CD4-positive, alpha-beta T cell treated with Interleukin-4 for 1 hour (primary cell): ENCODE measurements around the gene PRPF4.

Source experiments
- DNase-seq, 2 donors: peaks; one replicate each; pipeline ENCODE4 v3.0.0-alpha.2; 2020 to 2022

PRPF4 gene

DNA sequence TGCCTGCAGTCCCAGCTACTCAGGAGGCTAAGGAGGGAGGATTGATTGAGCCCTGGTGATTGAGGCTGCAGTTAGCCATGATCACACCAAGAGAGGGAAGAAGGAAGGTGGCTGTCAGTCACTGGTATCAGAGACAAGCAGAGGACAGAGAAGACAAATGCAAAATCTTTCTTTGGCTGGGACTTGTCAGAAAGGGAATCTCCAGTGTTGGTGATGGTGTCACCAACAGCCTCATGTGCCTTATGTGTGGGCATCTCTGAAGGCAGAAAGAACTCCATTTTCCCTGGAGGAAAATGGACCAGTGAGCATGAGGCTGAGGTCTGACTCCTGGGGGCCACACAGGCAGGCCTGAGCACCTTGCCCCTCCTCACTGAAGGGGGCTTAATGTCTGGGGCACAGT is 39.8 kb downstream of the PRPF4 start:
- no peak for DNase-seq

DNA sequence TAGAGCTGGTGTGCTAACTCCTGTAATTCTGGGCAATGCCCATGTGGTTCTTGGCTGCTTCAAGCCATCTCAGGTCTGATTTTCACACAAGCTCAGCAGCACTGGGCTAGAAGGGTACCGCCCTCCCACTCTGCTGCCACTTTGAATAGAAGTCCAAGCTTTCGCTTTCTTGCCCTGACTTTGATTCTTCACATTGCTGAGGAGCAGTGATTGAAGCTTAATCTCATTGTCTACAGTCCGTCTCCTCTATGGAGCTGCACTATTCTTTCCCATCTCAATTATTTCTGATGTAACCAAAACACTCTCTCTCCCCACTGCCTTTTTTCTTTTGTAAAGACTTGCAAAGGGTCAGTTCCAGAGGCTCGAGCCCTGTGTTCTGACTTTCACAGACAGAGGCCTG is 40.6 kb downstream of the PRPF4 start:
- no peak for DNase-seq

DNA sequence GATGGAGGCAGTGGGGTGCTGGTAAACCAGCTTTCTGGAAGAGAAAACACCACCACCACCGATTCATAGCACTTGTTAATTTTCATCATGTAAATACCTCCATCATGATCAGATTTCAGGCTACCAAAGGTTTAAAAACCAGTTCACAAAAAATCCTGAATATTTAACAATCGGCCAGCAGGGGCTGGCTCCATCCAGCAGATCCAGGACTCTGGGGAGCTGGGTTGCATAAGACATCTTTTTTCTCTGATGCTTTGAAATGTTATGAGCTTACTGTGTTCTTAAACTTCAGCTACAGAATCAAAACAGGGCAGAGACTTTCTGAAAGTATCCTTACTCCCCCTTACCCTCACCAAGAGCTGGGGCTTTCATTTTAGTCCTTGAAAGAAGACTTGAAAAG is 42.3 kb downstream of the PRPF4 start:
- DNase-seq, result no peak

DNA sequence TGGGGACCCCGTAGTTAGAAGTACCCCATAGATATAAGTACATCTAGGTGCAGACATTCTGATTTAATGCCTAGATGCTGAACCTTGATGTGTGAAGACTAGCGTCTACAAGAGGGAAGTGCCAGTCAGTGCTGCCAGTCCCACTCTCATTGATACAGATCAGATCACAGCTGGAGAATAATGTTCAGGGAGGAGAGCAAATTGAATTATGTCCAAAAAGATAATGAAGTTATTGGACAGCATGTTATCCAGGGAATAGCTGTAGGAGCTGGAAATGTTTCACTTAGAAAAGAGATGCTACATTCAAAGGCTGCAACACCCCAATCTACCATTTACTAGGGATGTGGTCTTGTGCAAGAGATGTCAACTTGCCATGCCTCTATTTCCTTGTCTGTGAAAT is 43.6 kb downstream of the PRPF4 start:
- no peak for DNase-seq

DNA sequence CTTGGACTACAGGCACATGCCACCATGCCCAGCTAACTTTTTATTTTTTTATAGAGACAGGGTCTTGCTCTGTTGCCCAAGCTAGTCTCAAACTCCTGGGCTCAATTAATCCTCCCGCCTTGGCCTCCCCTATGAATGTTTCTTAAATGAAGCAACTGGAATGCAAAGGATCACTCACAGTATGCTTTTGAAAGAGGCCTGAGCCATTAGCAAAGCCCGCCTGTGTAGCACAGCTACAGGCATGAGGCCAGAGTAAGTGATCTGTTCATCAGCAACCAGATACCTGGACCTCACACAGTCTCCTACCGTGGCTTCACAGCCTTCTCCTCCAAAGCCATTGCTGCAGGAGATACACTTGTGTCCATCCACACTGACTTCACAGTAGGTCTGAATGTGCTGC is 44.6 kb downstream of the PRPF4 start:
- no peak for DNase-seq

DNA sequence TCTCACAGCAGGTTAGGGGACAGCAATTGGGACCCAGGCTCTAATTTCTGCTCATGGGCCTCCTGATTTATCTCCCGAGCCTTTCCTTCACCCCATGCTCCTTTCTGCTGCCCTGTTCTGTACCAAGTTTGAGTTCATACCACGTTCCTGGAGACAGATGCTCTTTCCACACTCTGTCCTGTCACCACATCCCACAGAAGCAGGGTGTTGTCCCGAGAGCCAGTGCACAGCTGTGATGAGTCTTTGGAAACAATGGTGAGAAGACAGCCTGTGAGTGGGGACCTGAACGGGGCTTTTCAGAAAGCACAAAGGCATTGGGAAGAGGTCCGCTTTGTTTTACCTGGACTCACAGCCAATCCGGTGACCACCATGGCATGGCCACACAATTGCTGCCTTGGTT is 47.2 kb downstream of the PRPF4 start:
- no peak for DNase-seq

DNA sequence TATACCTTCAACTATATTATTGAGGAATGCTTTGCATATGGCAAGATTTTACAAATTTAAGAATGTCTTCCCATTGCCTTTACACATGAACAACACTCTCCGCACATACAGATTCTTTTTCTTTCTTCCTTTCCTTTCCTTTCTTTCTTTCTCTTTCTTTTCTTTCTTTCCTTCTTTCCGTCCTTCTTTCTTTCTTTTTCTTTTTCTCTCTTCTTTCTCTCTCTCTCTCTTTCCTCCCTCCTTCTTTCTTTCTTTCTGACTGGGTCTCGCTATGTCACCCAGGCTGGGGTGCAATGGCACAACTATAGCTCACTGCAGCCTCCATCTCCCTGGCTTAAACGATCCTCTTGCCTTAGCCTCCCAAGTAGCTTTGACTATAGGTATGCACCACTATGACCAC is 50.8 kb downstream of the PRPF4 start:
- DNase-seq, result no peak

DNA sequence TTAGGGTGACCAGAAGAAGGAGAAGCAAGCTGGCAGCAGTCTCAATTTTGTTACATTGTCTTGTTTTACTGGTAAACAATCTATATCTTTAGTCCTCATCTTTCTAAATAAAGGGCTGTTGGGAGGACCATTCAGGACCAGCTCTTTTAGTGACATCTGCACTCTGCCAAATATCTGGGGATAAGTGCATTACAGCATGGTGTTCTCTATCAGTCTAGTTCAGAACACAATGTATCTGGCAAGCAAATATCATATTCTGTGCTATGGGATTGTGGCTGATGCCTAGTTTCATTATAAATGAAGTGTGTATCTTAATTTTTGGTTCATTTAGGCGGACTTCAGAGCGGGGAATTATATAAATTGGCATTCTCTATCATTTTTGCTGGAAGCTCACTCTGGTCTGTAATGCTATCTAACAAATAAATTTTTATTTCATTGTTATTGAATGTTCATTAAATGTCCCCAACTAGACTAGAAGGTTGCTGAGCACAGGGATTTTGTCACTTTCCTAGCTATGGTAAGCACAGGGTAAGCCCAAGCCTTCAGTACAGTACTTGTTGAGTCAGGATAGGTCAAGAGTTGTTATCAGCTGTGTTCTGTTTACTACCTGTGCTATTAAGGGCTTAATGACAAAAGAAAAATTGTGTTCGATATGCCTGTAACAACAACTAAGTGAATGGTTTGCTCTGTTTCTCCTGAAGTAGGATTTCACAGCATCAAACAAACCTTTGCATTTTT is 52.8 kb downstream of the PRPF4 start:
- DNase-seq, result no peak

DNA sequence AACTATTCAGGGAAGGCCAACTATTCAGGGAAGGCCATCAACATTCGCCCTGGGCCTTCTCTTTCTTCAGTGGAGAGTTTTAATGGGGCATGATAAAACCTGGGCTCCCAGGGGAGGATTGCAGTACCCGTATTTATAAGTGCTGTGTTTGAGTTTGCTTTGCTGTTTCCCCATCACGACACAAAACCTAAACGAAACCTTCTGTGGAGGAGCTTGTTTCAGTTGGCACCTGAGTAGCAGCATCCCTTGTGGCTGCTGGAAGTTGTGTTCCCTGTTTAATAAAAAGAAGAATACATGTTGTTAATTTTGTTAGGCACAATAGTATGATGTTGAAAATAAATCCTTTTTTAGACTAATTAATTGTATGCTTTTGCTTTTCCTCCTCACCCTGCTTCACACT is 56.3 kb downstream of the PRPF4 start:
- DNase-seq, result no peak

DNA sequence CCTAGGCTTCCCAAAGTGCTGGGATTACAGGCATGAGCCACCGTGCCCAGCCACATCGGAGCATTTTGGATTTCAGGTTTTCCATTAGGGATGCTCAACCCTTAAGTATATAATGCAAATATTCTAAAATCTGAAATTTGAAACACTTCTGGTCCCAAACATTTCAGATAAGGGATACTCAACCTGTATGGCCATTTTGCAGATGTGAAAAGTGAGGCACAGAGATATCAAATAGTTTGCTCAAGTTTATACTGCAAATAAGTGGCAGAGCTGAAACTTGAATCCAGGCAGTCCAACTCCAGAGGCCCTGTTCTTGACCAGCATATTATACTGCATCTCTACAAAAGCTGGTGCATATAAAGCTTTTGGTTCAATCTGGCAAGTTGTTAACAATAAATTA is 62.3 kb downstream of the PRPF4 start:
- DNase-seq, result no peak

DNA sequence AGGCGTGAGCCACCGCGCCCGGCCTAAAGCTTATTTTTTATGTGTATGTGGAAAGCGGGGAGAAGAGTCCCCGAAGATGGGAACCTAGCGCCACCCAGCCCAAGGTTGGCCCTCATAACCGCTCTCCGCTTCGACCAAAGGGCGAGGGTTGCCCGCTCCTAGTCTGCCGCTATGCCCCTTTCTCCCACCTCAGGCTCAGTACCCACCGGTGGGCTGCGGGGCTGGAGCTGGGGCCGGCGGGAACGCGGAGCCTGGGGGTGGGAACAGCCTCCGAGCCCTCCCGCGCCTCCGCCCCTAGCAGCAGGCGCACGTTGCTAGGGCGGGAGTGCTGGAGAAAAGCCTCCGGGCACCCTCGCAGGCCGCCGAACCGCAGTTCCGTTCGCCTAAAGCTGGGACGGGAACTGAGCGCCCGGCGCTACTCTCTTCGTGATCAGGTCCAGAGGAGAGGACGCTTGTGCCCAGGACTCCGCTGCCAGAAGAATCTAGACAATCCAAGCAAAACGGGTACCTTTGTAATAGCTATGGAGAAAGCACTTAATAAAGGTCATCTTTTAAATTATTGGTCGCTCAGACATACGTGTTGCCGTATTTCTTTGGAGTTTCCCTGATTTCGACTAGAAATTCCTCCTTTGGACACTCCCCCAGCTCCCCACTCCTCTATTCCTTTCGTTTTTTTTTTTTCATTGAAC is 64.7 kb downstream of the PRPF4 start, which contains the start of gene WDR31:
Gene WDR31 (minus strand): TSS at position 265 of the 689 bp plus-strand sequence. CDS start 8,253 bp downstream, outside the sequence.
- DNase-seq, result peak; percentile 79 to 80

DNA sequence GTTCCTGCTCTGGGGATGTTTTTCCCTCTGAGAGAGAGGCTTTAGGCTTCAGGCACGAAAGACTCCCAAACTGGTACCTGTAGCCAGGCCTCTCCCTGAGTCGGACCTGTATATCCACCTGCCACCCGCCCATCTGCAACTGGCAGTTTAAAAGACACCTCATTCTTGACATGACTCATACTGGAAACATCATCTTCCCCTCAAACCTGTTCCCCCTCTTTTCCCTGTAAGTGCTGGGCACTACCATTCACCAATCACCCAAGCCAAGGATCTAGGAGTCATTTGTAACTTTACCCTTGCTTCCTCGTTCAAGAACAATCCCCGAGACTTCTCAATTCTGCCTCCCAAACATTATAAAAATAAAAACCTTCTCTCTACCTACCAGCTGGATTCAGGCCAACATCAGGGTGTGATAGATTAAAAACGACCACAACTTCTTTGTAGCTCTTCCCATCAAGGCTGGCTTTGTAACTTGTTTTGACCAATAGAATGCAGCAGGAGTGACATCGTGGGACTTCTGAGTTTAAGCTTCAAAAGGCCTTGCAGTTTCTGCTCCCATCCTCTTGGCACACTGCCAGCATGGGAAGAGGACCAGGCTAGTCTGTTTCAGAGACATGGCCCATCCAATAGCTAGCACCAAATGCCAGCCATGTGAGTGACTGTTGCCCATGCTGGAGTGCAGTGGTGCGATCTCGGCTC is 66.4 kb downstream of the PRPF4 start:
- peak in 1 of 2 donors; percentile 22 for DNase-seq
